IMR-90 (cell line): ENCODE measurements around the gene NPHP4. TPM values are rescaled to one million over a fixed set of nuclear protein-coding genes. Genes with fewer than 3 reads are reported as not detected.

Experiments
- ATAC-seq: fragments of 200-7000 bp; cut with Tn5 transposase; 2 replicates; pipeline ENCODE4 v1.9.1; 2020; ENCODE audit warnings: low read depth, mild to moderate bottlenecking, moderate library complexity
- BruUV-seq: library from RNA; stranded (reverse); fragments of 400-500 nt; replicated peaks from 2 replicates; lab custom pipeline; 2021; lab: Mats Ljungman, UMichigan
- CTCF ChIA-PET: fragments of 300-600 bp; formaldehyde crosslinking; extraction: SDS; loops from one replicate; lab custom pipeline; 2021; ENCODE audit warnings: antibody characterized with exemption; lab: Yijun Ruan, JAX
- POLR2A ChIA-PET: fragments of 300-600 bp; sonication (Branson Sonifier 250); formaldehyde crosslinking; loops from one replicate; lab custom pipeline; 2022; ENCODE audit warnings: antibody characterized with exemption; ENCODE audit not compliant: unreplicated experiment; lab: Charles Lee
- DNase-seq: peaks from one replicate; pipeline ENCODE4 v3.0.0; 2013
- H2AFZ ChIP-seq: replicated peaks from 2 replicates; pipeline ENCODE3; 2013; ENCODE audit warnings: low read length, mild to moderate bottlenecking; ENCODE audit not compliant: poor library complexity
- H2AK5ac ChIP-seq: 2 replicates; pipeline ENCODE4 v1.6.1; 2013; ENCODE audit warnings: low read depth, low read length, inconsistent platforms
- H2AK9ac ChIP-seq: replicated peaks from 2 replicates; pipeline ENCODE3; 2013; ENCODE audit warnings: mild to moderate bottlenecking, low read depth, low read length, moderate library complexity; ENCODE audit not compliant: poor library complexity
- H2BK120ac ChIP-seq: 2 replicates; pipeline ENCODE4 v1.6.1; 2013; ENCODE audit warnings: low read depth, low read length, inconsistent platforms
- H2BK15ac ChIP-seq: 3 replicates; pipeline ENCODE4 v1.6.1; 2013; ENCODE audit warnings: low read depth, low read length, inconsistent platforms
- H2BK20ac ChIP-seq: 2 replicates; pipeline ENCODE4 v1.6.1; 2013; ENCODE audit warnings: low read depth, mild to moderate bottlenecking, inconsistent platforms, low read length, moderate library complexity
- H2BK5ac ChIP-seq: 2 replicates; pipeline ENCODE4 v1.6.1; 2013; ENCODE audit warnings: mild to moderate bottlenecking, low read depth, low read length, inconsistent platforms; ENCODE audit not compliant: poor library complexity, severe bottlenecking
- H3K14ac ChIP-seq: replicated peaks from 2 replicates; pipeline ENCODE4 v1.6.1; 2013; ENCODE audit warnings: low read depth, low read length, inconsistent platforms
- H3K18ac ChIP-seq: 2 replicates; pipeline ENCODE4 v1.6.1; 2013; ENCODE audit warnings: low read depth, low read length, control low read depth
- H3K23ac ChIP-seq: 2 replicates; pipeline ENCODE4 v1.6.1; 2013; ENCODE audit warnings: low read depth, low read length, inconsistent platforms
- H3K27ac ChIP-seq: 2 replicates; pipeline ENCODE4 v1.5.1; 2013; ENCODE audit warnings: mild to moderate bottlenecking, control low read depth, low read length; ENCODE audit not compliant: insufficient read depth
- H3K27me3 ChIP-seq: 2 replicates; pipeline ENCODE4 v1.6.1; 2013; ENCODE audit warnings: low read length; ENCODE audit not compliant: control insufficient read depth, insufficient read depth
- H3K36me3 ChIP-seq: 2 replicates; pipeline ENCODE4 v1.6.1; 2013; ENCODE audit warnings: low read length, mixed read lengths; ENCODE audit not compliant: control insufficient read depth, insufficient read depth
- H3K4ac ChIP-seq: 2 replicates; pipeline ENCODE4 v1.6.1; 2013; ENCODE audit warnings: low read depth, low read length, inconsistent platforms
- H3K4me1 ChIP-seq: 2 replicates; pipeline ENCODE4 v1.6.1; 2013; ENCODE audit warnings: low read length, mixed read lengths; ENCODE audit not compliant: control insufficient read depth, insufficient read depth
- H3K4me2 ChIP-seq: 2 replicates; pipeline ENCODE4 v1.6.1; 2013; ENCODE audit warnings: low read depth, mild to moderate bottlenecking, control low read depth, low read length, moderate library complexity
- H3K4me3 ChIP-seq: 2 replicates; pipeline ENCODE4 v1.5.1; 2013; ENCODE audit warnings: low read depth, mild to moderate bottlenecking, control low read depth, low read length, moderate library complexity; ENCODE audit not compliant: insufficient read depth
- H3K56ac ChIP-seq: 2 replicates; pipeline ENCODE4 v1.6.1; 2013; ENCODE audit warnings: low read length, inconsistent platforms; ENCODE audit not compliant: insufficient read depth; ENCODE audit errors: extremely low read depth
- H3K79me1 ChIP-seq, 2 experiments: 2 replicates each; pipeline ENCODE4 v1.6.1; 2013; ENCODE audit warnings: low read length in 2 of 2, inconsistent platforms in 1 of 2, low read depth in 1 of 2
- H3K9ac ChIP-seq: 2 replicates; pipeline ENCODE4 v1.6.1; 2013; ENCODE audit warnings: low read depth, low read length, control low read depth
- H3K9me1 ChIP-seq: 2 replicates; pipeline ENCODE4 v1.6.1; 2013; ENCODE audit warnings: low read length, inconsistent platforms; ENCODE audit not compliant: insufficient read depth
- H3K9me3 ChIP-seq: 2 replicates; pipeline ENCODE4 v1.6.1; 2013; ENCODE audit warnings: low read length; ENCODE audit not compliant: control insufficient read depth, insufficient read depth
- H4K20me1 ChIP-seq: 2 replicates; pipeline ENCODE4 v1.6.1; 2013; ENCODE audit warnings: low read length, inconsistent platforms; ENCODE audit not compliant: insufficient read depth
- H4K5ac ChIP-seq: 2 replicates; pipeline ENCODE4 v1.6.1; 2013; ENCODE audit warnings: mild to moderate bottlenecking, low read depth, low read length, control low read depth
- H4K8ac ChIP-seq, 2 experiments: 2 replicates each; pipeline ENCODE4 v1.6.1; 2013; ENCODE audit warnings: low read depth in 2 of 2, low read length in 2 of 2, control low read depth in 1 of 2, inconsistent platforms in 1 of 2
- H4K91ac ChIP-seq: 2 replicates; pipeline ENCODE4 v1.6.1; 2013; ENCODE audit warnings: low read depth, low read length, inconsistent platforms; ENCODE audit not compliant: insufficient read depth
- CHD1 ChIP-seq: IDR thresholded peaks from 2 replicates; pipeline ENCODE4 v1.6.1; 2012; ENCODE audit warnings: low read depth, low read length, improper control_type of control experiment
- RAD21 ChIP-seq: IDR thresholded peaks from 2 replicates; pipeline ENCODE4 v1.6.1; 2012; ENCODE audit warnings: low read length, improper control_type of control experiment
- RFX5 ChIP-seq: IDR thresholded peaks from 2 replicates; pipeline ENCODE4 v1.8.0; 2012; ENCODE audit warnings: low read depth, mild to moderate bottlenecking, low read length, moderate library complexity
- whole genome bisulfite sequencing, 2 experiments: methylation state at CpG; one replicate each; pipeline versions ENCODE4 v1.1.5 to v1.1.7; 2013; ENCODE audit warnings: missing lambda C conversion rate in 2 of 2; ENCODE audit not compliant: insufficient read length in 1 of 2; ENCODE audit errors: extremely low coverage in 2 of 2; 5-methylcytosine and 5-hydroxymethylcytosine counted together
- dilution Hi-C: fragments of 300-500 bp; cut with HindIII; formaldehyde crosslinking; loops from one replicate; pipeline ENCODE4 v1.14.3; 2018; ENCODE audit warnings: low sequenced_read_pairs; ENCODE audit not compliant: unreplicated experiment
- in situ Hi-C: fragments of 300-500 bp; cut with MboI; formaldehyde crosslinking; loops from 3 replicates; pipeline ENCODE4 v1.14.3; 2019; ENCODE audit warnings: low sequenced_read_pairs, inconsistent platforms, mixed read lengths
- intact Hi-C: fragments of 100-400 bp; cut with micrococcal nuclease; formaldehyde crosslinking; loops from 2 replicates; pipeline ENCODE4 v1.10.0; 2022
- polyA plus RNA-seq, 3 experiments: library from polyadenylated mRNA; depleted of rRNA; stranded (reverse); fragments of >200 nt; gene quantifications; 2 replicates each; pipeline ENCODE4 v1.2.3, GENCODE V29; 2012; ENCODE audit warnings: low replicate concordance in 1 of 3
- total RNA-seq: library from RNA; depleted of rRNA; stranded (reverse); fragments of >200 nt; gene quantifications from 2 replicates; pipeline ENCODE4 v1.2.3, GENCODE V29; 2012

Gene NPHP4
- total and polyA plus RNA-seq, 2 of the 4 experiments (the other 2 are of a cell fraction): 2.0 to 5.5 TPM

GRCh38 chr1:5815716-5816115 is 176.5 kb downstream of the NPHP4 start:
- H3K27me3 ChIP-seq: no peaks in the 10 kb centered on the region
- in situ Hi-C loops (no loop called here), intact Hi-C loops (no loop called here), dilution Hi-C loops (no loop called here)
- no peaks in the 10 kb centered on the region for H4K20me1 ChIP-seq
- no peak overlapping the region for H3K4me3 ChIP-seq
- H3K18ac ChIP-seq: no peak overlapping the region
- POLR2A ChIA-PET: no interaction called here
- no peak for ATAC-seq
- no peaks in the 10 kb centered on the region for H3K9me1 ChIP-seq
- no peak overlapping the region for H2AK9ac ChIP-seq
- H2AFZ ChIP-seq: no peak overlapping the region
- H3K4me2 ChIP-seq: no peak overlapping the region
- no peaks in the 10 kb centered on the region for H3K79me1 ChIP-seq
- no peak overlapping the region for H2BK120ac ChIP-seq
- no TSS peak for BruUV-seq
- H2BK5ac ChIP-seq: no peak overlapping the region
- H4K91ac ChIP-seq: no peak overlapping the region
- no peak for TF ChIP-seq RAD21
- no peak for TF ChIP-seq CHD1
- no peak for TF ChIP-seq RFX5
- no peaks in the 10 kb centered on the region for H3K4me1 ChIP-seq
- no peak overlapping the region for H2AK5ac ChIP-seq
- H3K9ac ChIP-seq: no peak overlapping the region
- H2BK15ac ChIP-seq: no peak overlapping the region
- H3K36me3 ChIP-seq: no peaks in the 10 kb centered on the region
- no peak overlapping the region for H3K27ac ChIP-seq
- DNase-seq: no peak
- H3K14ac ChIP-seq: no peak overlapping the region
- no peak overlapping the region for H4K5ac ChIP-seq
- no peak overlapping the region for H4K8ac ChIP-seq
- H3K4ac ChIP-seq: no peak overlapping the region
- no peak overlapping the region for H3K23ac ChIP-seq
- H3K9me3 ChIP-seq: peaks cover 34% of the 10 kb centered on the region
- no CpG with 5 or more reads among the region's 4 CpGs for WGBS, 2 experiments
- CTCF ChIA-PET: no interaction called here
- H3K56ac ChIP-seq: no peak overlapping the region
- H2BK20ac ChIP-seq: no peak overlapping the region
